HG03135 (cell line): ENCODE measurements around the gene SETD5.

ENCODE experiments used
- ATAC-seq: cut with Tn5 transposase; IDR thresholded peaks from one replicate; pipeline ENCODE4 v1.9.1; 2021; ENCODE audit warnings: mild to moderate bottlenecking, moderate library complexity; ENCODE audit not compliant: unreplicated experiment

SETD5 gene

GRCh38 chr3:9503283-9503682 is 105.9 kb downstream of the SETD5 start:
- no peak for ATAC-seq

- ATAC-seq = no peak
Observed at GRCh38 chr3:9507586-9508578, 110.5 kb downstream of the SETD5 start.

DNA sequence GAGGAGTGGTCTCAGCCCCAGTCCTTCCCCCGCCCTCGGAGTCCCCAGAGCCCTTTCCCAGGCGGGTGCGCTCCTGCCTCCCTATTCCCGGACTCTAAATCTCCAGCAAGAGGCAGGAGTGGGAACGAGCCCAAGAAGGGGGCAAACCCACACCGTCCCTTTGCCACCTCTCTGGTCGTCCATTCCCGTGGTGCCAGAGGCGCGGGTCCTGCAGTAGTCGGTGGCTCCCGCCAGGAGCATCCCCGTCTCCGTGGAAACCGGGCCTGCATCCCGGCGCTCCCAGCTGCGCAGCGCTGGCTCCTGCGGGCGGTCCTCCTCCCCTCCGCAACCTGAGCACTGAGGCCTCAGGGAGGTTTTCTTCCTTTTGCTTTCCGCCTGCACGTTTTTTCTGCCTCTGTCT is 111.4 kb downstream of the SETD5 start:
- ATAC-seq = no peak

GRCh38 chr3:9512456-9513045 is 115.1 kb downstream of the SETD5 start:
- ATAC-seq = no peak

- ATAC-seq = no peak
Observed at GRCh38 chr3:9514306-9514705, 116.9 kb downstream of the SETD5 start.

- no peak for ATAC-seq
Observed at GRCh38 chr3:9514956-9515355, 117.5 kb downstream of the SETD5 start.

- ATAC-seq = no peak
Observed at GRCh38 chr3:9525078-9525477, 127.7 kb downstream of the SETD5 start.
